Fibroblast of the aortic adventitia (primary cell): Measurements from ENCODE around the gene FNDC4. TPM values are rescaled to one million over a fixed set of nuclear protein-coding genes. Genes with fewer than 3 reads are reported as not detected.
A peak's percentile ranks its signal among the peaks of the same experiment; 100 is the strongest.
"Not testable (repeated sequence)": the region's sequence is repeated elsewhere in the genome, so short reads cannot be mapped to it uniquely, and the experiment has no call there.

ENCODE experiments used
- DNase-seq: peaks from one replicate; pipeline ENCODE4 v3.0.0-alpha.2; 2010; ENCODE audit warnings: low read depth
- H3K4me3 ChIP-seq: 2 replicates; pipeline ENCODE4 v1.5.1; 2011; ENCODE audit warnings: low read depth, mild to moderate bottlenecking, control low read depth, low read length, moderate library complexity
- total RNA-seq: library from RNA; depleted of rRNA; stranded (reverse); fragments of >200 nt; gene quantifications from 2 replicates; pipeline ENCODE4 v1.2.3, GENCODE V29; 2012; ENCODE audit warnings: low replicate concordance
- TF ChIP-seq, protein P1 (sequence below): IDR thresholded peaks from 2 replicates; pipeline ENCODE4 v1.5.1; 2011; ENCODE audit warnings: mild to moderate bottlenecking, low read length, control low read depth, inconsistent platforms; ENCODE audit not compliant: insufficient read depth

FNDC4 gene
- 7.3 and 45.8 TPM in 2 replicates for total RNA-seq

- DNase-seq: no peak
- H3K4me3 ChIP-seq: peak within 1 kb of the TSS; percentile 74
- TF ChIP-seq, protein P1, sequence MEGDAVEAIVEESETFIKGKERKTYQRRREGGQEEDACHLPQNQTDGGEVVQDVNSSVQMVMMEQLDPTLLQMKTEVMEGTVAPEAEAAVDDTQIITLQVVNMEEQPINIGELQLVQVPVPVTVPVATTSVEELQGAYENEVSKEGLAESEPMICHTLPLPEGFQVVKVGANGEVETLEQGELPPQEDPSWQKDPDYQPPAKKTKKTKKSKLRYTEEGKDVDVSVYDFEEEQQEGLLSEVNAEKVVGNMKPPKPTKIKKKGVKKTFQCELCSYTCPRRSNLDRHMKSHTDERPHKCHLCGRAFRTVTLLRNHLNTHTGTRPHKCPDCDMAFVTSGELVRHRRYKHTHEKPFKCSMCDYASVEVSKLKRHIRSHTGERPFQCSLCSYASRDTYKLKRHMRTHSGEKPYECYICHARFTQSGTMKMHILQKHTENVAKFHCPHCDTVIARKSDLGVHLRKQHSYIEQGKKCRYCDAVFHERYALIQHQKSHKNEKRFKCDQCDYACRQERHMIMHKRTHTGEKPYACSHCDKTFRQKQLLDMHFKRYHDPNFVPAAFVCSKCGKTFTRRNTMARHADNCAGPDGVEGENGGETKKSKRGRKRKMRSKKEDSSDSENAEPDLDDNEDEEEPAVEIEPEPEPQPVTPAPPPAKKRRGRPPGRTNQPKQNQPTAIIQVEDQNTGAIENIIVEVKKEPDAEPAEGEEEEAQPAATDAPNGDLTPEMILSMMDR: no peak
These were observed at the start of gene FNDC4 for GRCh38 chr2:27494944-27495554. FNDC4 (minus strand) TSS chr2:27495200; CDS start chr2:27494679, 521 bp downstream.

GRCh38 chr2:27544143-27544821, 49.3 kb upstream of the FNDC4 start:
- TF ChIP-seq, protein P1: no peak
- H3K4me3 ChIP-seq: no peak overlapping the region
- no peak for DNase-seq

DNA sequence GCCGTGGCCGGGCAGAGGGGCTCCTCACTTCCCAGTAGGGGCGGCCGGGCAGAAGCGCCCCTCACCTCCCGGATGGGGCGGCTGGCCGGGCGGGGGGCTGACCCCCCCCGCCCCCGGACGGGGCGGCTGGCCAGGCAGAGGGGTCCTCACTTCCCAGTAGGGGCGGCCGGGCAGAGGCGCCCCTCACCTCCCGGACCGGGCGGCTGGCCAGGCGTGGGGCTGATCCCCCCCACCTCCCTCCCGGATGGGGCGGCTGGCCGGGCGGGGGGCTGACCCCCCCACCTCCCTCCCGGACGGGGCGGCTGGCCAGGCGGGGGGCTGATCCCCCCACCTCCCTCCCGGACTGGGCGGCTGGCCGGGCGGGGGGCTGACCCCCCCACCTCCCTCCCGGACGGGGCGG, 44.6 kb upstream of the FNDC4 start:
- H3K4me3 ChIP-seq, DNase-seq: not testable (repeated sequence)

DNA sequence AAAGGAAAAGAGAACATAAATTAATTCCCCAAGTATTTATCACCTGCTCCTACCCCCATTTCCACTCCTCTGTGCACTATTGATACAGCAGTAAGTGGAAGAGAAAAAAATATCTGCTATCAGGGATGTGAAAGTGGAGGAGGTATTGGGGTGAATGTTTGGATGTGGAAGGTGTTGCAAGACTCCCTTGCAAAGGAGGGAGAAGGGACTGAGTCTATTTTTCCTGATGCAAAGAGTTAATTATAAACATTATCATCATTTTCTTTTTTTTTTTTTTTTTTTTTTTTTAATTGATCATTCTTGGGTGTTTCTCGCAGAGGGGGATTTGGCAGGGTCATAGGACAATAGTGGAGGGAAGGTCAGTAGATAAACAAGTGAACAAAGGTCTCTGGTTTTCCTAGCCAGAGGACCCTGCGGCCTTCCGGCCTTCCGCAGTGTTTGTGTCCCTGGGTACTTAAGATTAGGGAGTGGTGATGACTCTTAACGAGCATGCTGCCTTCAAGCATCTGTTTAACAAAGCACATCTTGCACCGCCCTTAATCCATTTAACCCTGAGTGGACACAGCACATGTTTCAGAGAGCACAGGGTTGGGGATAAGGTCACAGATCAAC, 43.9 kb upstream of the FNDC4 start:
- DNase-seq, H3K4me3 ChIP-seq: not testable (repeated sequence)

DNA sequence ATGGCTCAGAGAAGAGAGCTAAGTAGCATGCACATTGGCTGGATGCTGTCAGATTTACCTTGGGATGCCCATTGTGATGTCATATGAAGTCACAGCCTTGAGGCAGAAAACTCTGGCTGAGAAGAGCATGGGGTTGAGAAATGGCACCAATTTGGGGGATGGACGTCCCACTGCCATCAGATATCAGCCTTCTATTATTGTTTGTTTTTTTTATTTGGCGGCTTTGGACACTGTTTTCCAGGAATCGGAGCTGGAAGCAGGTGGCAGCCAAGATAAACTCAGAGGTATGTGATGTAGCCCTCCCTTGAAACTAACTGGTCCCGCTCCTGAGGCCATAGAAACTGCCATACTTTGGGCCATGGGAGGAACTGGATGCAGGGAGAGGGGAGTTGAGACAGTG, 42.3 kb upstream of the FNDC4 start:
- TF ChIP-seq, protein P1: no peak
- no peak for DNase-seq
- H3K4me3 ChIP-seq: no peak overlapping the region

DNA sequence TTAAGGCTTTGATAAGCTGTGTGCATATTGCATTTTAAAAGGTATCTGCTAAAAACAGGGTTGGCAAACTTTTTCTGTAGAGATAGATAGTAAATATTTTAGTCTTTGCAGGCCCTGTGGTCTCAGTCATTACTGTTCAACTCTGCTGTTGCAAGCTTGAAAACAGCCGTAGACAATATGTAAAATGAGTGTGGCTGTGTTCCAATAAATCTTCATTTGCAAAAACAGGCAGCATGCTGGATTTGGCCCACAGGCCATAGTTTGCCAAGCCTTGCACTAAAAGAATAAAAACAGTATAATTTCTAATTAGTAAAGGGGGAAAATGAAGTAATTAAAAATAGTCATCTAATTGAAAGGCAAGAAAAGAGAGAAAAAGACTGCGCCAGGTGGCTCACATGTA, 37.0 kb upstream of the FNDC4 start:
- no peak for DNase-seq
- no peak overlapping the region for H3K4me3 ChIP-seq
- TF ChIP-seq, protein P1: no peak

DNA sequence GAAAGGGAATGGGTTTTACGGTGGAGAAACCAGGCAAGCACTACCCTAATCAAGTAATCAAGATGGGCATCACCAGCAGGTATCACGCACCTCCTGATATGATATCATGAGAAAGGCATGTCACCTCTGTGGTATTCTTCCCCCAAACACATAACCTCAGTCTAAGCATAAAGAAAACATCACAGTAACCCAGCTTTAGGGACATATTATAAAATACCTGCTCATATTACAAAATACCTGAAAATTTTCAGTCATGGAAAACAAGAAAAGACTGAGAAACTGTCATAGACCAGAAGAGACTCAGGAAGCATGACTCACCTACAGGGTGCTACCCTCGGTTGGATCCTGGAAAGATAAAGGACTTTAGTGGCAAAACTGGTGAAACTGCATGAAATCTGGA, 32.2 kb upstream of the FNDC4 start:
- DNase-seq: peak; percentile 39
- H3K4me3 ChIP-seq: no peak overlapping the region
- TF ChIP-seq, protein P1: no peak
